H7 (cell line): ENCODE measurements around the gene KRT86. TPM values are rescaled to one million over a fixed set of nuclear protein-coding genes. Genes with fewer than 3 reads are reported as not detected.

Source experiments
- DNase-seq: peaks from one replicate; pipeline ENCODE4 v3.0.0; 2012
- H3K27me3 ChIP-seq: 2 replicates; pipeline ENCODE4 v1.6.0; 2011; ENCODE audit warnings: mild to moderate bottlenecking, low read length; ENCODE audit not compliant: control insufficient read depth, insufficient read depth
- H3K36me3 ChIP-seq: replicated peaks from 2 replicates; pipeline ENCODE4 v1.5.1; 2011; ENCODE audit warnings: low read length; ENCODE audit not compliant: control insufficient read depth, insufficient read depth
- H3K4me3 ChIP-seq: 2 replicates; pipeline ENCODE4 v1.5.1; 2011; ENCODE audit warnings: low read depth, mild to moderate bottlenecking, control low read depth, low read length, moderate library complexity; ENCODE audit not compliant: insufficient read depth
- total RNA-seq: library from RNA; depleted of rRNA; stranded (reverse); fragments of >200 nt; shearing (Covaris generic); gene quantifications from 2 replicates; pipeline ENCODE4 v1.2.3, GENCODE V29; 2014; rRNA removed

The KRT86 gene
- total RNA-seq, 1 experiment from 2014 or later, result not detected

GRCh38 chr12:52356762-52357580 is 82.5 kb downstream of the KRT86 start:
- Histone ChIP-seq H3K4me3 (no peak overlapping the region), H3K36me3 (no peaks in the 10 kb centered on the region), H3K27me3 (no peaks in the 10 kb centered on the region)
- DNase-seq, result no peak

Other genes starting within 250 kb of the KRT86 start
- gene NR4A1, start 223.2 kb upstream of the KRT86 start, total RNA-seq, result 11.8 and 29.6 TPM in 2 replicates
- gene ATG101, start 204.7 kb upstream of the KRT86 start, total RNA-seq, result 67.3 and 75.7 TPM in 2 replicates
- not detected in 2 replicates for gene SMIM41, start 194.9 kb upstream of the KRT86 start, total RNA-seq
- not detected in 2 replicates for gene KRT80, start 82.6 kb upstream of the KRT86 start, total RNA-seq
- gene KRT7, start 41.4 kb upstream of the KRT86 start, total RNA-seq, result 0.80 and 1.1 TPM in 2 replicates
- gene KRT81, start 16.9 kb downstream of the KRT86 start, total RNA-seq, result not detected in 2 replicates
- gene KRT83, start 46.8 kb downstream of the KRT86 start, total RNA-seq, result 0.10 TPM in 1 of 2 replicates, not detected in the other
- gene KRT85, start 92.8 kb downstream of the KRT86 start, total RNA-seq, result not detected in 2 replicates
- not detected in 2 replicates for gene KRT84, start 111.0 kb downstream of the KRT86 start, total RNA-seq
- not detected in 2 replicates for gene KRT82, start 131.7 kb downstream of the KRT86 start, total RNA-seq
- not detected in 2 replicates for gene KRT75, start 159.7 kb downstream of the KRT86 start, total RNA-seq
- gene KRT6B, start 177.5 kb downstream of the KRT86 start, total RNA-seq, result not detected in 2 replicates
- not detected in 2 replicates for gene KRT6C, start 199.2 kb downstream of the KRT86 start, total RNA-seq
- not detected in 2 replicates for gene KRT6A, start 218.6 kb downstream of the KRT86 start, total RNA-seq
- not detected in 2 replicates for gene KRT5, start 245.7 kb downstream of the KRT86 start, total RNA-seq